Thyroid gland (tissue), 4 donors: ENCODE data around the gene DNAJC1. TPM values are rescaled to one million over a fixed set of nuclear protein-coding genes. Genes with fewer than 3 reads are reported as not detected.

Experiments used
- DNase-seq, 2 donors: peaks; one replicate each; pipeline ENCODE4 v3.0.0-alpha.2; 2019
- H3K27ac ChIP-seq, 3 donors: fragments of 200-600 bp; sonication (generic); 1 replicate in 2 of 3; 2 replicates in 1 of 3; pipeline ENCODE4 v1.5.1; 2016 to 2019; ENCODE audit warnings: mild to moderate bottlenecking in 1 of 3, moderate library complexity in 1 of 3
- H3K27me3 ChIP-seq: fragments of 200-600 bp; sonication (generic); one replicate; pipeline ENCODE4 v1.5.1; 2019
- H3K36me3 ChIP-seq, 2 donors: fragments of 200-600 bp; sonication (generic); one replicate each; pipeline ENCODE4 v1.5.1; 2016 to 2019
- H3K4me1 ChIP-seq, 2 donors: fragments of 200-600 bp; sonication (generic); one replicate each; pipeline ENCODE4 v1.5.1; 2017 to 2019
- H3K4me3 ChIP-seq, 3 donors: fragments of 200-600 bp; sonication (generic); replicated peaks in 1 of 3; 1 replicate in 2 of 3; 2 replicates in 1 of 3; pipeline ENCODE4 v1.5.1; 2016; ENCODE audit warnings: mild to moderate bottlenecking in 1 of 3
- H3K9me3 ChIP-seq: fragments of 200-600 bp; sonication (generic); one replicate; pipeline ENCODE4 v1.5.1; 2017
- POLR2A ChIP-seq, 2 donors: fragments of 450-650 bp; IDR thresholded peaks; one replicate each; pipeline ENCODE4 v1.6.1; 2017; ENCODE audit warnings: antibody characterized with exemption in 2 of 2, mild to moderate bottlenecking in 2 of 2, moderate library complexity in 1 of 2
- WGBS, 2 donors: methylation state at CpG; one replicate each; pipeline ENCODE4 v1.1.5; 2017; 5-methylcytosine and 5-hydroxymethylcytosine counted together
- intact Hi-C: fragments of 100-400 bp; cut with DNase I; formaldehyde crosslinking; loops from one replicate; pipeline ENCODE4 v1.15.1; 2023
- total RNA-seq, 4 donors: library from RNA; depleted of rRNA; stranded (reverse); fragments of >200 nt; gene quantifications; one replicate each; pipeline ENCODE4 v1.2.3, GENCODE V29; 2016
- TF ChIP-seq, protein P1 (sequence below), 6 experiments: fragments of 200-600 bp in 3 of 6; fragments of 450-650 bp in 3 of 6; sonication (generic) in 3 of 6; IDR thresholded peaks; one replicate each; pipeline ENCODE4 v1.5.1; 2016 to 2019; ENCODE audit warnings: antibody characterized with exemption in 6 of 6, mild to moderate bottlenecking in 2 of 6, inconsistent platforms in 1 of 6, moderate library complexity in 1 of 6

DNAJC1 gene
- total RNA-seq, 4 donors from 2014 or later = 73.4 to 157 (median 95.6) TPM

DNA sequence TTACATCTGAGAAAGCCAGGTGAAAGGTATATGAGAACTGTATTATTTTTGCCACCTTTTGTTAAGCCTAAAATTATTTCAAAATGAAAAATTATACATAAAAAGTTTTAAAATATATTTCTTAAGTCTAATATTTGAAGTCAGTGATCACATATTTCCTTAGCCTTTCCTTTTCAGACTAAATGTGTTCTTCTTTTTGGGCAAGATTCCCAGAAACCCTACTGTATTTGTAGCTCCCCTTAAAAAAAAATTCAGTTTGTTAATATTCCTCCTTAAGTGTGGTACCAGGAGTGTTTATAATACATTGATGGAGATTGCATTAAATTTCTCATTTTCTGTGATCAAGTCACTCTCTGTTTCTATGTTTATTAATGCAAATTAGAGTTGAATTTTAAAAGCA is 22.8 kb downstream of the DNAJC1 start:
- TF ChIP-seq POLR2A (IDR thresholded peaks at IDR 0.05) = no peak
- TF ChIP-seq, protein P1, sequence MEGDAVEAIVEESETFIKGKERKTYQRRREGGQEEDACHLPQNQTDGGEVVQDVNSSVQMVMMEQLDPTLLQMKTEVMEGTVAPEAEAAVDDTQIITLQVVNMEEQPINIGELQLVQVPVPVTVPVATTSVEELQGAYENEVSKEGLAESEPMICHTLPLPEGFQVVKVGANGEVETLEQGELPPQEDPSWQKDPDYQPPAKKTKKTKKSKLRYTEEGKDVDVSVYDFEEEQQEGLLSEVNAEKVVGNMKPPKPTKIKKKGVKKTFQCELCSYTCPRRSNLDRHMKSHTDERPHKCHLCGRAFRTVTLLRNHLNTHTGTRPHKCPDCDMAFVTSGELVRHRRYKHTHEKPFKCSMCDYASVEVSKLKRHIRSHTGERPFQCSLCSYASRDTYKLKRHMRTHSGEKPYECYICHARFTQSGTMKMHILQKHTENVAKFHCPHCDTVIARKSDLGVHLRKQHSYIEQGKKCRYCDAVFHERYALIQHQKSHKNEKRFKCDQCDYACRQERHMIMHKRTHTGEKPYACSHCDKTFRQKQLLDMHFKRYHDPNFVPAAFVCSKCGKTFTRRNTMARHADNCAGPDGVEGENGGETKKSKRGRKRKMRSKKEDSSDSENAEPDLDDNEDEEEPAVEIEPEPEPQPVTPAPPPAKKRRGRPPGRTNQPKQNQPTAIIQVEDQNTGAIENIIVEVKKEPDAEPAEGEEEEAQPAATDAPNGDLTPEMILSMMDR (IDR thresholded peaks at IDR 0.05) = no peak
- H3K36me3 ChIP-seq = no peaks in the 10 kb centered on the region
- H3K27ac ChIP-seq = no peak overlapping the region
- peaks cover 10 to 16% of the 10 kb centered on the region in 2 donors for H3K4me1 ChIP-seq
- no peaks in the 10 kb centered on the region for H3K27me3 ChIP-seq
- intact Hi-C loops = no loop called here
- H3K4me3 ChIP-seq = no peak overlapping the region
- H3K9me3 ChIP-seq = no peaks in the 10 kb centered on the region
- no peak for DNase-seq

DNA sequence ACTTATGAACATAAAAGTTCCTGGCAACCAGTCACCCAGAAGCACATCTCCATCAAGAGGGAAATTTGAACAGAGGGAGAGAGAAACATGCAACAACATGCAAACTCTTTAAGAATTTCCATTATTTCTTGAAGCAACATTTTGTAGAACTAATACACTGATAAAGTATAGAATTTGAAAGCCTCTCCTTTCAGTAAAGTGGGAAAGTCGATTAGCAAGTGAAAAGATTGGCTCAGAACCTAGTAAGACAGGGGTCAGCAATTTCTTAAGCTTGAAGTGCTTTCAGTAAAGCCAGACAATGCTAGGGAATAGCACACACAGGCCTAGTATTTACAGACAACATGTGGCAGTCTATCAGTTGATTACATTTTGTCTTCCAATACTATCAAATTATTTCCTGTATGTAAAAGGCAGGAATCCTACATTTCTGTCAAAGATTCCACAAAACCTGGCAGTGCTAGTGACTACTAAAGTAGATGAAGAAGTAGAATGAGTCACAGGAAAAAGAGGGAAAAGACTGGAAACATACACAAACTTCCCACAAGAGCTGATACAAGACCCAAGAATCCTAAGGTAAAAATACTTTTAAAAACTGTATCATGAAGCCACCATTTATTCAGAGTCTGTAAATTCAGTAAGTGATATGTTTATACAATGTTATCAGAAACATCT is 25.2 kb downstream of the DNAJC1 start:
- no peak for TF ChIP-seq POLR2A (IDR thresholded peaks at IDR 0.05)
- TF ChIP-seq, protein P1 (IDR thresholded peaks at IDR 0.05) = no peak
- Histone ChIP-seq H3K36me3 (no peaks in the 10 kb centered on the region), H3K27me3 (no peaks in the 10 kb centered on the region), H3K4me3 (no peak overlapping the region), H3K4me1 (peaks cover 17 to 25% of the 10 kb centered on the region in 2 donors), H3K9me3 (no peaks in the 10 kb centered on the region), H3K27ac (no peak overlapping the region)
- DNase-seq = no peak
- 3 to 17% methylated on average over 1 of the region's 1 CpG for WGBS, 2 donors
- intact Hi-C loops = no loop called here

DNA sequence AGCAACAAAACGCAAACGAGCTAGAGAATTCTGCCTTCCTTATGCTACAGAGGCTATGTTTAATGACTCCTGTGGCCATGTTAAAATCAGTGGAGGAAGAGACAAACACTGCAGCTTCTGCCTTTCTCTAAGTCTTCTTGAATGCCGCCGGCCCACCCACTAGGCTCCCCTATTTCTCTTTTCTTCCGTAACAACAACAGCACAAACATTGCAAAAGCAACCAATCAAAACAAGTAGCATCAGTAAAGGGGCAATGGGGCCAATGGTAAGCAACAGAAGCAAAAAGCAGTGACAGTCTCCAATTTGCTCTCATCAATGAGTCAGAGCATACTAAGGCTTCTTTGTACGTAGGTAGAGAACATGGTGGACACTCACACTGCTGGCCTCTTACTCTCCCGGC is 26.8 kb downstream of the DNAJC1 start:
- Histone ChIP-seq H3K4me3 (no peak overlapping the region), H3K4me1 (peaks cover 17 to 25% of the 10 kb centered on the region in 2 donors), H3K27ac (no peak overlapping the region), H3K36me3 (no peaks in the 10 kb centered on the region), H3K27me3 (no peaks in the 10 kb centered on the region), H3K9me3 (no peaks in the 10 kb centered on the region)
- intact Hi-C loops = no loop called here
- no peak for DNase-seq
- no peak for TF ChIP-seq POLR2A (IDR thresholded peaks at IDR 0.05)
- TF ChIP-seq, protein P1 (IDR thresholded peaks at IDR 0.05) = no peak
- 92% methylated on average over 7 of the region's 7 CpGs for WGBS, 2 donors

DNA sequence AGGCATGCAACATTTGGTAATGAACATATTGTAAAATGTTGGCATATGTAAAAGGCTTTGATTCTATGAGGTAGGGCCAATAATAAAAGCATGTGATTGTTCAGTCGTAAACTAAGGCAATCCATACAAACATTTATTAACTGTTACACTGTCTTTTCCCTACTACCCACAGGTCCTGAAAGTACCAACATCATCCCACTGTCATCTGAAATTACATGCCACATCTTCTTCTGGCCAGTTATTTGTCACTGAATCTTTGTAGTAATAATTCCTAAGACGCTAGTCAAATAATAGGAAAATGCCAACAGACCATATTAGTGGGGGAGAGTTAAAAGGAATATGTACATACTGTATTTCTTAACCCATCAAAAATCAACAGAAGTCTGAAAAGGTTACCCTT is 27.2 kb downstream of the DNAJC1 start:
- TF ChIP-seq, protein P1 (IDR thresholded peaks at IDR 0.05) = no peak
- TF ChIP-seq POLR2A (IDR thresholded peaks at IDR 0.05) = no peak
- Histone ChIP-seq H3K4me3 (no peak overlapping the region), H3K27me3 (no peaks in the 10 kb centered on the region), H3K36me3 (no peaks in the 10 kb centered on the region), H3K9me3 (no peaks in the 10 kb centered on the region), H3K27ac (no peak overlapping the region), H3K4me1 (peaks cover 17 to 25% of the 10 kb centered on the region in 2 donors)
- 94 to 98% methylated on average over 2 of the region's 2 CpGs for WGBS, 2 donors
- intact Hi-C loops = no loop called here
- no peak for DNase-seq

DNA sequence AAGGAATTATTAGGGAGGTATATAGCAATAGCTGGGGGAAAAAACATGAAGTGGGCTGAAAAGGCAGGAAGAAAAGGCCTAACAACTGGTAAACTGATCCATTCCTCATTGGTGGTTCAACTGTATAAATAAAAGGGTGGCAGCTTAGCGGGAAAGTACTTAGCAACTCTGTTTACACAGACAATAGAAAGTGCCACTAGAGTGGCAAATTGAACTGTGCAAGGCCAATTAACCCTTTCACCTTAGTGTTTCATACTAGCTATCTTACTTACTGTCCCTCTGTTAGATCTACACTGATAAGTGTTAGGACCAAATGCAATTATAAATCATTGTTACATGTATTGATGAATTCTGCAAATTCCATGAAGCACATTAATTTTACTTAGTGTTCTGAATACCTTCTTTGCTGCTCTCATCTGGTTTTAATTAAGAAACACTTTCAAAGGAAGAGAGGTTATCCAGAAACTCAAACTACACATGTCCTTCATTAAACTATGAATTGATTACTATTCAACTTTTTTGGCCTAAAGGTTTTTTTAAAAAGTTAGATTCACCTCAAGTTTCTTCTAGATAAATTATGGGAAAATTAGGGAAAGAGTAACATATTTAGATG is 28.0 kb downstream of the DNAJC1 start:
- no peak for DNase-seq
- peaks cover 17 to 25% of the 10 kb centered on the region in 2 donors for H3K4me1 ChIP-seq

More for the DNA sequence above, 28.0 kb downstream of the DNAJC1 start:
- intact Hi-C loops = no loop called here
- Histone ChIP-seq H3K4me3 (no peak overlapping the region), H3K36me3 (no peaks in the 10 kb centered on the region), H3K27ac (no peak overlapping the region), H3K27me3 (no peaks in the 10 kb centered on the region), H3K9me3 (no peaks in the 10 kb centered on the region)
- 25 to 38% methylated on average over 1 of the region's 1 CpG for WGBS, 2 donors
- TF ChIP-seq, protein P1 (IDR thresholded peaks at IDR 0.05) = no peak
- no peak for TF ChIP-seq POLR2A (IDR thresholded peaks at IDR 0.05)
